ENCODE data around the gene ZNF423. TPM values are rescaled to one million over a fixed set of nuclear protein-coding genes. Genes with fewer than 3 reads are reported as not detected.

ZNF423 gene
- total RNA-seq, 1 experiment from 2014 or later = 0.20 TPM

- ChIA-PET CTCF (no interaction called here), POLR2A (no interaction called here)
- no peak overlapping the region for H3K4me3 ChIP-seq (ENCODE audit: low read depth, low read length)
- no peaks in the 10 kb centered on the region for H3K36me3 ChIP-seq (ENCODE audit: control insufficient read depth, insufficient read depth, low read length)
- BruUV-seq (replicated peaks) = no TSS peak
- Mint-ChIP-seq H3K4me1 (ENCODE audit: low read depth, unreplicated experiment) (no peaks in the 10 kb centered on the region), H3K4me3 (ENCODE audit: unreplicated experiment) (no peak overlapping the region), H3K9me3 (ENCODE audit: unreplicated experiment) (no peaks in the 10 kb centered on the region), H3K36me3 (ENCODE audit: insufficient read depth, unreplicated experiment) (no peaks in the 10 kb centered on the region), H3K27ac (ENCODE audit: unreplicated experiment) (no peak overlapping the region), H3K27me3 (ENCODE audit: insufficient read depth, unreplicated experiment) (peaks cover 6% of the 10 kb centered on the region)
- no peaks in the 10 kb centered on the region for H3K9me3 ChIP-seq
- intact Hi-C loops (cut with micrococcal nuclease; ENCODE audit: unreplicated experiment) = no loop called here
- no peaks in the 10 kb centered on the region for H3K4me1 ChIP-seq
- TF ChIP-seq CTCF (IDR thresholded peaks at IDR 0.05; ENCODE audit: insufficient read depth in 1 of 2, low read depth in 1 of 2, low read length in 1 of 2, severe bottlenecking in 1 of 2, unreplicated experiment in 1 of 2) = no peak
- no peak for DNase-seq
- no peaks in the 10 kb centered on the region; the same call in 1 of the 2 replicates for H3K27me3 ChIP-seq (replicated peaks; ENCODE audit: control insufficient read depth, insufficient read depth, low read length)
Observed at GRCh38 chr16:49664221-49665215, 191.4 kb downstream of the ZNF423 start.

GRCh38 chr16:49663081-49664065 is 192.5 kb downstream of the ZNF423 start:
- no peaks in the 10 kb centered on the region for H3K36me3 ChIP-seq (ENCODE audit: control insufficient read depth, insufficient read depth, low read length)
- H3K27me3 Mint-ChIP-seq (ENCODE audit: insufficient read depth, unreplicated experiment) = peaks cover 6% of the 10 kb centered on the region
- no TSS peak for BruUV-seq (replicated peaks)
- intact Hi-C loops (cut with micrococcal nuclease; ENCODE audit: unreplicated experiment) = no loop called here
- H3K27me3 ChIP-seq (replicated peaks; ENCODE audit: control insufficient read depth, insufficient read depth, low read length) = no peaks in the 10 kb centered on the region; the same call in 1 of the 2 replicates
- TF ChIP-seq CTCF (IDR thresholded peaks at IDR 0.05; ENCODE audit: insufficient read depth in 1 of 2, low read depth in 1 of 2, low read length in 1 of 2, severe bottlenecking in 1 of 2, unreplicated experiment in 1 of 2) = no peak
- H3K4me3 Mint-ChIP-seq (ENCODE audit: unreplicated experiment) = no peak overlapping the region
- H3K4me1 Mint-ChIP-seq (ENCODE audit: low read depth, unreplicated experiment) = no peaks in the 10 kb centered on the region
- H3K4me1 ChIP-seq = no peaks in the 10 kb centered on the region
- ChIA-PET POLR2A (no interaction called here), CTCF (no interaction called here)
- no peak for DNase-seq
- H3K27ac Mint-ChIP-seq (ENCODE audit: unreplicated experiment) = no peak overlapping the region
- H3K9me3 Mint-ChIP-seq (ENCODE audit: unreplicated experiment) = no peaks in the 10 kb centered on the region
- H3K9me3 ChIP-seq = no peaks in the 10 kb centered on the region
- no peaks in the 10 kb centered on the region for H3K36me3 Mint-ChIP-seq (ENCODE audit: insufficient read depth, unreplicated experiment)
- no peak overlapping the region for H3K4me3 ChIP-seq (ENCODE audit: low read depth, low read length)

- H3K27ac Mint-ChIP-seq (ENCODE audit: unreplicated experiment) = no peak overlapping the region
- no peaks in the 10 kb centered on the region for H3K36me3 ChIP-seq (ENCODE audit: control insufficient read depth, insufficient read depth, low read length)
- no peaks in the 10 kb centered on the region for H3K9me3 Mint-ChIP-seq (ENCODE audit: unreplicated experiment)
- intact Hi-C loops (cut with micrococcal nuclease; ENCODE audit: unreplicated experiment) = no loop called here
- H3K27me3 Mint-ChIP-seq (ENCODE audit: insufficient read depth, unreplicated experiment) = peaks cover 6% of the 10 kb centered on the region
- H3K27me3 ChIP-seq (replicated peaks; ENCODE audit: control insufficient read depth, insufficient read depth, low read length) = no peaks in the 10 kb centered on the region; the same call in 1 of the 2 replicates
- TF ChIP-seq CTCF (IDR thresholded peaks at IDR 0.05; ENCODE audit: insufficient read depth in 1 of 2, low read depth in 1 of 2, low read length in 1 of 2, severe bottlenecking in 1 of 2, unreplicated experiment in 1 of 2) = no peak
- CTCF ChIA-PET = no interaction called here
- no peak for DNase-seq
- H3K4me1 Mint-ChIP-seq (ENCODE audit: low read depth, unreplicated experiment) = no peaks in the 10 kb centered on the region
- no peaks in the 10 kb centered on the region for H3K9me3 ChIP-seq
- H3K4me3 Mint-ChIP-seq (ENCODE audit: unreplicated experiment) = no peak overlapping the region
- no peak overlapping the region for H3K4me3 ChIP-seq (ENCODE audit: low read depth, low read length)
- no peaks in the 10 kb centered on the region for H3K36me3 Mint-ChIP-seq (ENCODE audit: insufficient read depth, unreplicated experiment)
- no peaks in the 10 kb centered on the region for H3K4me1 ChIP-seq
- POLR2A ChIA-PET = no interaction called here
- no TSS peak for BruUV-seq (replicated peaks)
Observed at GRCh38 chr16:49662569-49662968, 193.3 kb downstream of the ZNF423 start.
